GM21526 (cell line): Measurements from ENCODE around the gene ADTRP.
"Not testable (repeated sequence)": the region's sequence is repeated elsewhere in the genome, so short reads cannot be mapped to it uniquely, and the experiment has no call there.

Source experiments
- ATAC-seq: cut with Tn5 transposase; IDR thresholded peaks from one replicate; pipeline ENCODE4 v1.9.1; 2021; ENCODE audit warnings: moderate library complexity; ENCODE audit not compliant: unreplicated experiment, low FRiP score

Gene ADTRP

GRCh38 chr6:11702500-11703130, 76.0 kb downstream of the ADTRP start:
- ATAC-seq, result no peak

DNA sequence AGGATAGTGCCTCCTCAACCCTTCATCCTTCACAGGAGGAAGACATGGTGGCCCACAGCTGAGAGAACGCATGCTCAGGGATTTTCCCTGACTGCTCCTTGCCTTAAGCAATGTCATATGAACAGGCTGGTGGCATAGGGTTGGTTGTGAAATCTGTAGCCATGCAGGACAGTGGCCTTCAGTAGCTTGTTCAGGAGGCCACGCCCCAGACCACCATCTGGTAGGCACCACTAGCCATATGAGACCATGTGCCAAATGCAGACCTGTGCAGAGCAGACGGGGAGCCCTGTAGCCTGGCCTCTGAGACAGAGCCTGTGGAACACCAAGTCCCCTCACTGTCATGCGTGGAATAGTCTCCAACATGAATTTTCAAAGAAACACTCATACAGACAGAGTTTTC, 76.5 kb downstream of the ADTRP start:
- ATAC-seq, result no peak

- ATAC-seq, result no peak
Observed at GRCh38 chr6:11701573-11701972, 77.0 kb downstream of the ADTRP start.

- no peak for ATAC-seq
Observed at GRCh38 chr6:11700118-11700718, 78.4 kb downstream of the ADTRP start.

GRCh38 chr6:11699576-11699975, 79.0 kb downstream of the ADTRP start:
- no peak for ATAC-seq

DNA sequence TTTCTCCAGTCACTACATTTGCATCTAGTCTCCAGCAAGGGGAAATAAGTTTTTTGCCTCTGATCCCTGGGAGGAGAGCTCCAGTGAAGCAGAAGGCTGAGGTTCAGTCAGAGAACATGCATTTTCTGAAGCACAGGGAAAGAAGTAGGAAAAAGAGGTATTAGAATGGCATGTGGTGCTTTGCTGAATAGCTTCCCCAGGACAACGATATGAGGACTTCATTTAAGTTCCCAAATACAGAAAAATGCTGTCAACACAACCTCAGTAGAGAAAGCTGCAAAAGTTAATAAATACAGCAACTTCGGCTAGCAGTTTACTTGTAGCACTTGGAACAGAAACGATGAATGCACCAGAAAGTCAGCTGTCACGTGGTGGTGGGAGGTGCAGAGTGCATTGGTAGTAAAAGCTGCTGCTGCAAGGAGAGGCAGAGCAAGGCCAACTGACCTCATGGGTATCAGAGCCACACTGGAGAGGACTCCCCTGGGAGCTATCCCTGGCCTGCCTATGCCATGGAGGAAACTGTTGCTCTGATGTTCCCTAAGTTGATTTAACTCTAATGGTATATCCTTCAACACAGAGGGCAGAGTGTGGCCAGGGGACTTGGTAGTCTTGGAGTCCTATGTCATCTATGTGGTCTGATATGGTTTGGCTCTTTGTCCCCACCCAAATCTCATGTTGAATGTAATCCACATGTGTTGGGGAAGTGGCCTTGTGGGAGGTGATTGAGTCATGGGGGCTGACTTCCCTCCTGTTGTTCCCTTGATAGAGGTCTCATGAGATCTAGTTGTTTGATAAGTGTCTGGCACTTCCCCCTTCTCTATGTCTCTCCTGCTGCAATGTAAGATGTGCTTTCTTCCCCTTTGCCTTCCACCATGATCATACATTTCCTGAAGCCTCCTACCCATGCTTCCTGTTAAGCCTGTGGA, 85.9 kb downstream of the ADTRP start:
- no peak for ATAC-seq

DNA sequence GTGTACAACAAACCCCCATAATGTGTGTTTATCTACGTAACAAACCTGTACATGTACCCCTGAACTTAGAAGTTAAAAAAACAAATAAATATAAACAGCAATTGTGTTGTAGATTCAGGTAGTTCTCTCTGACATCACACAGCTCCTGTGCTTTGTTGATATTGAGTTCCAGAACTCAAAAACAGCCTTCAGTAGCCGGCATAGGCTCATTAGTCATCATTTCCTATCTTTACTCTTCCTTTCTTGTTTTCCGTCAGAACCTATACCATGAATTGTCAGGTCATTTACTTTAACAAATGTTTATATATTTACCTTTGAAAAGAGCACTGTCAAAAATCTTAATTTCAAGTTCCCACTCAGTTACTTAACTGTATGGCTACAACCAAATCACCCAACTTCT, 88.8 kb downstream of the ADTRP start:
- no peak for ATAC-seq

DNA sequence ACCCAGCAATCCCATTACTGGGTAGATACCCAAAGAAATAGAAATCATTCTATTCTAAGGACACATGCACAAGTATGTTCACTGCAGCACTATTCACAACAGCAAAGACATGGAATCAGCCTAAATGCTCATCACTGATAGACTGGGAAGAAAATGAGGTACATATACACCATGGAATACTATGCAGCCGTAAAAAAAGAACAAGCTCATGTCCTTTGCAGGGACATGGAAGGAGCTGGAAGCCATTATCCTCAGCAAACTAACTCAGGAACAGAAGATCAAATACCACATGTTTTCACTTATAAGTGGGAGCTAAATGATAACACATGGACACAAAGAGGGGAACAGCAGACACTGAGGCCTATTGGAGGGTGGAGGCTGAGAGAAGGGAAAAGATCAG, 89.2 kb downstream of the ADTRP start:
- ATAC-seq, result not testable (repeated sequence)

GRCh38 chr6:11688425-11688709, 90.2 kb downstream of the ADTRP start:
- ATAC-seq, result no peak

- ATAC-seq, result no peak
Observed at GRCh38 chr6:11685481-11686093, 93.0 kb downstream of the ADTRP start.

- ATAC-seq, result no peak
Observed at GRCh38 chr6:11684901-11685480, 93.6 kb downstream of the ADTRP start.

GRCh38 chr6:11683871-11684270, 94.7 kb downstream of the ADTRP start:
- no peak for ATAC-seq

GRCh38 chr6:11682561-11682975, 96.0 kb downstream of the ADTRP start:
- ATAC-seq, result no peak

- ATAC-seq, result no peak
Observed at GRCh38 chr6:11681770-11682169, 96.8 kb downstream of the ADTRP start.

GRCh38 chr6:11681357-11681756, 97.2 kb downstream of the ADTRP start:
- ATAC-seq, result no peak

- ATAC-seq, result not testable (repeated sequence)
Observed at GRCh38 chr6:11680479-11680878, 98.1 kb downstream of the ADTRP start.

- ATAC-seq, result no peak
Observed at GRCh38 chr6:11679099-11679498, 99.5 kb downstream of the ADTRP start.

- no peak for ATAC-seq
Observed at GRCh38 chr6:11675601-11676000, 103.0 kb downstream of the ADTRP start.

GRCh38 chr6:11672669-11673068, 105.9 kb downstream of the ADTRP start:
- ATAC-seq, result no peak

- no peak for ATAC-seq
Observed at GRCh38 chr6:11672256-11672655, 106.3 kb downstream of the ADTRP start.

- no peak for ATAC-seq
Observed at GRCh38 chr6:11669696-11670095, 108.9 kb downstream of the ADTRP start.
